HEK293 (cell line): ENCODE results near the gene RPS25.

Experiments
- CTCF ChIA-PET: fragments of 350-600 bp; formaldehyde crosslinking; extraction: SDS; loops from one replicate; lab custom pipeline; 2021; ENCODE audit warnings: antibody characterized with exemption; lab: Yijun Ruan, JAX
- POLR2A ChIA-PET: fragments of 300-600 bp; formaldehyde crosslinking; extraction: SDS; loops from one replicate; lab custom pipeline; 2020; ENCODE audit warnings: antibody characterized with exemption, inconsistent platforms; lab: Yijun Ruan, JAX
- H3K27ac ChIP-seq: fragments of 200-500 bp; sonication (Bioruptor generic); 2 replicates; pipeline ENCODE4 v1.5.1; 2014; ENCODE audit warnings: low read depth, low read length, control low read depth, inconsistent platforms; ENCODE audit errors: extremely low read depth
- H3K36me3 ChIP-seq, 2 experiments: fragments of 200-500 bp in 1 of 2; sonication (Bioruptor generic) in 1 of 2; 1 replicate in 1 of 2; 2 replicates in 1 of 2; pipeline ENCODE4 v1.5.1; 2014 to 2017; ENCODE audit warnings: inconsistent platforms in 2 of 2, low read length in 2 of 2; ENCODE audit not compliant: control insufficient read depth in 2 of 2, insufficient read depth in 1 of 2
- H3K4me1 ChIP-seq: fragments of 200-500 bp; sonication (Bioruptor generic); 2 replicates; pipeline ENCODE4 v1.5.1; 2014; ENCODE audit warnings: mild to moderate bottlenecking, low read length, inconsistent platforms; ENCODE audit not compliant: control insufficient read depth, insufficient read depth
- H3K4me3 ChIP-seq: 2 replicates; pipeline ENCODE4 v1.5.1; 2011; ENCODE audit warnings: low read depth, mild to moderate bottlenecking, control low read depth, low read length, moderate library complexity
- H3K9me3 ChIP-seq: fragments of 200-500 bp; sonication (Bioruptor generic); 2 replicates; pipeline ENCODE4 v1.5.1; 2014; ENCODE audit warnings: low read depth, low read length, inconsistent platforms; ENCODE audit not compliant: control insufficient read depth, insufficient read depth
- HOXA7 ChIP-seq: sonication (generic); formaldehyde crosslinking; IDR thresholded peaks from 2 replicates; pipeline ENCODE4 v1.8.1; 2022; ENCODE audit warnings: missing genetic modification reagents, borderline replicate concordance
- KLF8 ChIP-seq: fragments of 450-650 bp; formaldehyde crosslinking; IDR thresholded peaks from 2 replicates; pipeline ENCODE4 v1.5.1; 2016; ENCODE audit warnings: missing biosample characterization, missing genetic modification characterization
- OVOL3 ChIP-seq: fragments of 450-650 bp; formaldehyde crosslinking; IDR thresholded peaks from 2 replicates; pipeline ENCODE4 v1.5.1; 2016; ENCODE audit warnings: missing biosample characterization, missing genetic modification characterization
- PATZ1 ChIP-seq: fragments of 450-650 bp; formaldehyde crosslinking; IDR thresholded peaks from 2 replicates; pipeline ENCODE4 v1.5.1; 2016; ENCODE audit warnings: missing biosample characterization, missing genetic modification characterization
- REST ChIP-seq: fragments of 450-650 bp; formaldehyde crosslinking; IDR thresholded peaks from 2 replicates; pipeline ENCODE4 v1.5.1; 2016; ENCODE audit warnings: missing biosample characterization, missing genetic modification characterization
- SETDB1 ChIP-seq: IDR thresholded peaks from one replicate; pipeline ENCODE4 v1.6.1; 2017; ENCODE audit warnings: mild to moderate bottlenecking, low read length, moderate library complexity, mixed read lengths; ENCODE audit not compliant: insufficient read length
- ZNF202 ChIP-seq: fragments of 450-650 bp; formaldehyde crosslinking; IDR thresholded peaks from 2 replicates; pipeline ENCODE4 v1.5.1; 2016; ENCODE audit warnings: missing biosample characterization, missing genetic modification characterization, borderline replicate concordance
- ZNF239 ChIP-seq: fragments of 450-650 bp; formaldehyde crosslinking; IDR thresholded peaks from 2 replicates; pipeline ENCODE4 v1.5.1; 2016; ENCODE audit warnings: missing biosample characterization, missing genetic modification characterization
- ZNF248 ChIP-seq: fragments of 450-650 bp; formaldehyde crosslinking; IDR thresholded peaks from 2 replicates; pipeline ENCODE4 v1.5.1; 2017; ENCODE audit warnings: missing biosample characterization, missing genetic modification characterization
- ZNF302 ChIP-seq: fragments of 450-650 bp; formaldehyde crosslinking; IDR thresholded peaks from 2 replicates; pipeline ENCODE4 v1.5.1; 2016; ENCODE audit warnings: missing biosample characterization, missing genetic modification characterization, low read depth
- ZNF37A ChIP-seq: fragments of 450-650 bp; IDR thresholded peaks from 2 replicates; pipeline ENCODE4 v1.5.1; 2018; ENCODE audit warnings: missing biosample characterization, missing genetic modification characterization
- ZNF544 ChIP-seq: fragments of 450-650 bp; formaldehyde crosslinking; IDR thresholded peaks from 2 replicates; pipeline ENCODE4 v1.5.0; 2017; ENCODE audit warnings: missing biosample characterization, missing genetic modification characterization
- ZNF621 ChIP-seq: fragments of 450-650 bp; formaldehyde crosslinking; IDR thresholded peaks from 2 replicates; pipeline ENCODE4 v1.5.1; 2017; ENCODE audit warnings: missing biosample characterization, missing genetic modification characterization
- ZNF701 ChIP-seq: fragments of 450-650 bp; formaldehyde crosslinking; IDR thresholded peaks from 2 replicates; pipeline ENCODE4 v1.5.1; 2016; ENCODE audit warnings: missing biosample characterization, missing genetic modification characterization
- ZNF707 ChIP-seq: fragments of 450-650 bp; formaldehyde crosslinking; IDR thresholded peaks from 2 replicates; pipeline ENCODE4 v1.5.1; 2016; ENCODE audit warnings: missing biosample characterization, missing genetic modification characterization
- ZXDB ChIP-seq: fragments of 450-650 bp; formaldehyde crosslinking; IDR thresholded peaks from 2 replicates; pipeline ENCODE4 v1.5.1; 2016; ENCODE audit warnings: missing biosample characterization, missing genetic modification characterization
- TF ChIP-seq, protein P1 (sequence below): fragments of 450-650 bp; formaldehyde crosslinking; IDR thresholded peaks from 2 replicates; pipeline ENCODE4 v1.5.1; 2016; ENCODE audit warnings: missing biosample characterization, missing genetic modification characterization
- TF ChIP-seq, protein P2 (sequence below): fragments of 450-650 bp; formaldehyde crosslinking; IDR thresholded peaks from 2 replicates; pipeline ENCODE4 v1.5.1; 2017; ENCODE audit warnings: missing biosample characterization, mild to moderate bottlenecking, missing genetic modification characterization, moderate library complexity
- TF ChIP-seq, protein P3 (sequence below): fragments of 450-650 bp; formaldehyde crosslinking; IDR thresholded peaks from 2 replicates; pipeline ENCODE4 v1.5.1; 2017; ENCODE audit warnings: missing biosample characterization, missing genetic modification characterization

Gene RPS25

DNA sequence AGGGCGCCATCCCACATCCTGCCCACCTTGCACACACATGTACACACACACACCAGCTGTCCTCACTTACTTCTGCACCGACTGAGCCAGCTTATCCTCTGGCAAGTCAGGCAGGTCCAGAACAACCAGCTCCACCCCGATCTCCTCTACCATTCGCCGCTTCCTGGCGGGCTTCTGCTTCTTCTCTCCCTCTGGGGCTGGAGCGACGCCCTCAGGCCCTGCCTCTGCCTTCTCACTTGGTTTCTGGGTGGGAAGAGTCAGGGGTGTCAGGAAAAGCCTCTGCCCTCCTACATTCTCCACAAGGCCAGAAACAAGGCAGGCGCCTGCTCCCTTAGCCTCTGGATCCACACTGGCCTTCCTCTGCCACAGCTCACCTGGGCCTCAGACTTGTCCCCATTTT is 30.5 kb upstream of the RPS25 start:
- H3K27ac ChIP-seq, result no peak overlapping the region
- H3K36me3 ChIP-seq, result peaks cover under 1 to 93% of the 10 kb centered on the region in 2 experiments; a peak in 2 of 3 replicates
- TF ChIP-seq ZNF239, result no peak
- ChIA-PET POLR2A (interaction anchor here (1.0 kb wide), 1 partner anchor 22 kb away, joined by 3 read pairs; no protein-coding TSS in a partner anchor), CTCF (interaction anchor here (0.8 kb wide), 1 partner anchor 289 kb away, joined by 4 read pairs; no protein-coding TSS in a partner anchor)
- no peaks in the 10 kb centered on the region for H3K4me1 ChIP-seq
- H3K9me3 ChIP-seq, result no peaks in the 10 kb centered on the region
- no peak overlapping the region for H3K4me3 ChIP-seq

DNA sequence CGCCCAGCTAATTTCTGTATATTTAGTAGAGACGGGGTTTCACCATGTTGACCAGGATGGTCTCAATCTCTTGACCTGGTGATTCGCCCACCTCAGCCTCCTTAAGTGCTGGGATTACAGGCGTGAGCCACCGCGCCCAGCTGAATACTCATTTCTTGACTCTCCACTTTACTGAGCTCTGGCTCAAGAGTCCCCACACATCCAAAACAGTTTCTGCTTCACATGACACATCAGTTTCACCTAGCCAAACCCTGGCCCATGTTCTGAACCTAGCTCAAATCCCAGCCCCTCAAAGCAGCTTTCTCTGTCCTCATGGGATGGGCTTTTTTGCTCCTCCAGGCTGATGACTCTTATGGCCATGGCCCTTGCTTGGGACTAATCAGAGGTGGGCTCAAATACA is 29.1 kb upstream of the RPS25 start:
- TF ChIP-seq ZNF701 (no peak), REST (no peak), OVOL3 (no peak), ZNF37A (no peak), ZNF621 (tag by site-specific recombination) (no peak), PATZ1 (no peak), ZNF248 (tag by site-specific recombination) (no peak), ZNF707 (tag by site-specific recombination) (no peak), KLF8 (tag by site-specific recombination) (no peak), ZXDB (tag by site-specific recombination) (no peak), ZNF544 (tag by site-specific recombination) (no peak), SETDB1 (no peak), HOXA7 (no peak), ZNF302 (tag by site-specific recombination) (no peak), ZNF202 (tag by site-specific recombination) (no peak)
- TF ChIP-seq, protein P1, sequence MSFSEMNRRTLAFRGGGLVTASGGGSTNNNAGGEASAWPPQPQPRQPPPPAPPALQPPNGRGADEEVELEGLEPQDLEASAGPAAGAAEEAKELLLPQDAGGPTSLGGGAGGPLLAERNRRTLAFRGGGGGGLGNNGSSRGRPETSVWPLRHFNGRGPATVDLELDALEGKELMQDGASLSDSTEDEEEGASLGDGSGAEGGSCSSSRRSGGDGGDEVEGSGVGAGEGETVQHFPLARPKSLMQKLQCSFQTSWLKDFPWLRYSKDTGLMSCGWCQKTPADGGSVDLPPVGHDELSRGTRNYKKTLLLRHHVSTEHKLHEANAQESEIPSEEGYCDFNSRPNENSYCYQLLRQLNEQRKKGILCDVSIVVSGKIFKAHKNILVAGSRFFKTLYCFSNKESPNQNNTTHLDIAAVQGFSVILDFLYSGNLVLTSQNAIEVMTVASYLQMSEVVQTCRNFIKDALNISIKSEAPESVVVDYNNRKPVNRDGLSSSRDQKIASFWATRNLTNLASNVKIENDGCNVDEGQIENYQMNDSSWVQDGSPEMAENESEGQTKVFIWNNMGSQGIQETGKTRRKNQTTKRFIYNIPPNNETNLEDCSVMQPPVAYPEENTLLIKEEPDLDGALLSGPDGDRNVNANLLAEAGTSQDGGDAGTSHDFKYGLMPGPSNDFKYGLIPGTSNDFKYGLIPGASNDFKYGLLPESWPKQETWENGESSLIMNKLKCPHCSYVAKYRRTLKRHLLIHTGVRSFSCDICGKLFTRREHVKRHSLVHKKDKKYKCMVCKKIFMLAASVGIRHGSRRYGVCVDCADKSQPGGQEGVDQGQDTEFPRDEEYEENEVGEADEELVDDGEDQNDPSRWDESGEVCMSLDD, result no peak
- TF ChIP-seq, protein P2, sequence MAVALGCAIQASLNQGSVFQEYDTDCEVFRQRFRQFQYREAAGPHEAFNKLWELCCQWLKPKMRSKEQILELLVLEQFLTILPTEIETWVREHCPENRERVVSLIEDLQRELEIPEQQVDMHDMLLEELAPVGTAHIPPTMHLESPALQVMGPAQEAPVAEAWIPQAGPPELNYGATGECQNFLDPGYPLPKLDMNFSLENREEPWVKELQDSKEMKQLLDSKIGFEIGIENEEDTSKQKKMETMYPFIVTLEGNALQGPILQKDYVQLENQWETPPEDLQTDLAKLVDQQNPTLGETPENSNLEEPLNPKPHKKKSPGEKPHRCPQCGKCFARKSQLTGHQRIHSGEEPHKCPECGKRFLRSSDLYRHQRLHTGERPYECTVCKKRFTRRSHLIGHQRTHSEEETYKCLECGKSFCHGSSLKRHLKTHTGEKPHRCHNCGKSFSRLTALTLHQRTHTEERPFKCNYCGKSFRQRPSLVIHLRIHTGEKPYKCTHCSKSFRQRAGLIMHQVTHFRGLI, result no peak
- TF ChIP-seq, protein P3, sequence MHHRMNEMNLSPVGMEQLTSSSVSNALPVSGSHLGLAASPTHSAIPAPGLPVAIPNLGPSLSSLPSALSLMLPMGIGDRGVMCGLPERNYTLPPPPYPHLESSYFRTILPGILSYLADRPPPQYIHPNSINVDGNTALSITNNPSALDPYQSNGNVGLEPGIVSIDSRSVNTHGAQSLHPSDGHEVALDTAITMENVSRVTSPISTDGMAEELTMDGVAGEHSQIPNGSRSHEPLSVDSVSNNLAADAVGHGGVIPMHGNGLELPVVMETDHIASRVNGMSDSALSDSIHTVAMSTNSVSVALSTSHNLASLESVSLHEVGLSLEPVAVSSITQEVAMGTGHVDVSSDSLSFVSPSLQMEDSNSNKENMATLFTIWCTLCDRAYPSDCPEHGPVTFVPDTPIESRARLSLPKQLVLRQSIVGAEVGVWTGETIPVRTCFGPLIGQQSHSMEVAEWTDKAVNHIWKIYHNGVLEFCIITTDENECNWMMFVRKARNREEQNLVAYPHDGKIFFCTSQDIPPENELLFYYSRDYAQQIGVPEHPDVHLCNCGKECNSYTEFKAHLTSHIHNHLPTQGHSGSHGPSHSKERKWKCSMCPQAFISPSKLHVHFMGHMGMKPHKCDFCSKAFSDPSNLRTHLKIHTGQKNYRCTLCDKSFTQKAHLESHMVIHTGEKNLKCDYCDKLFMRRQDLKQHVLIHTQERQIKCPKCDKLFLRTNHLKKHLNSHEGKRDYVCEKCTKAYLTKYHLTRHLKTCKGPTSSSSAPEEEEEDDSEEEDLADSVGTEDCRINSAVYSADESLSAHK (tag by site-specific recombination), result no peak
- peaks cover 0 to 78% of the 10 kb centered on the region in 2 experiments; a peak in 2 of 3 replicates for H3K36me3 ChIP-seq

More for the DNA sequence above, 29.1 kb upstream of the RPS25 start:
- ChIA-PET POLR2A (interaction anchor here (0.6 to 1.2 kb wide), 3 partner anchors 11 to 38 kb away, joined by 4 to 6 read pairs (median 4); partner anchors contain the start of gene HMBS), CTCF (no interaction called here)
- Histone ChIP-seq H3K27ac (no peak overlapping the region), H3K4me3 (no peak overlapping the region), H3K9me3 (no peaks in the 10 kb centered on the region), H3K4me1 (no peaks in the 10 kb centered on the region)
